HCT116 (cell line): ENCODE results near the gene CSHL1. TPM values are rescaled to one million over a fixed set of nuclear protein-coding genes. Genes with fewer than 3 reads are reported as not detected.

Experiments
- ATAC-seq: fragments of 200-7000 bp; cut with Tn5 transposase; 2 replicates; pipeline ENCODE4 v1.9.1; 2020; ENCODE audit warnings: mild to moderate bottlenecking, moderate library complexity
- BruUV-seq: library from RNA; stranded (reverse); fragments of 400-500 nt; replicated peaks from 2 replicates; lab custom pipeline; 2021; lab: Mats Ljungman, UMichigan
- CTCF ChIA-PET: fragments of 300-600 bp; sonication (Branson Sonifier 250); formaldehyde crosslinking; loops from one replicate; lab custom pipeline; 2021; ENCODE audit warnings: antibody characterized with exemption; lab: Charles Lee
- POLR2A ChIA-PET: fragments of 300-600, 350-600 bp; sonication (Branson Sonifier 250); formaldehyde crosslinking; loops from one replicate; lab custom pipeline; 2021; ENCODE audit warnings: antibody characterized with exemption; lab: Charles Lee
- RAD21 ChIA-PET, 2 experiments: fragments of 300-600 bp; sonication (Branson Sonifier 250); formaldehyde crosslinking; loops; one replicate each; lab custom pipeline; 2023; ENCODE audit warnings: low total read pairs in 2 of 2; ENCODE audit not compliant: uncharacterized antibody in 2 of 2, unreplicated experiment in 2 of 2, low non-redundant PET in 1 of 2; lab: Charles Lee
- DNase-seq: peaks from one replicate; pipeline ENCODE4 v3.0.0-alpha.2; 2010; ENCODE audit warnings: low read depth, low spot score
- H2AFZ ChIP-seq: fragments of 200-600 bp; shearing (Covaris generic), sonication (generic); 2 replicates; pipeline ENCODE4 v1.6.1; 2017; ENCODE audit warnings: low read depth, mixed run types, mixed read lengths, antibody characterized with exemption, low read length; ENCODE audit not compliant: poor library complexity, severe bottlenecking
- H3K27ac ChIP-seq: 2 replicates; pipeline ENCODE4 v1.5.1; 2012; ENCODE audit warnings: low read depth, low read length
- H3K27me3 ChIP-seq: fragments of 200-600 bp; sonication (generic); 2 replicates; pipeline ENCODE4 v1.6.1; 2016; ENCODE audit warnings: mixed run types, low read length, mixed read lengths; ENCODE audit not compliant: insufficient read depth
- H3K36me3 ChIP-seq, 2 experiments: fragments of 200-500 bp in 1 of 2; fragments of 200-600 bp in 1 of 2; sonication (Bioruptor generic) in 1 of 2; sonication (generic) in 1 of 2; 2 replicates each; pipeline versions ENCODE4 v1.5.1 to v1.6.1; 2014 to 2016; ENCODE audit warnings: low read length in 2 of 2, inconsistent platforms in 1 of 2, mixed read lengths in 1 of 2, mixed run types in 1 of 2; ENCODE audit not compliant: insufficient read depth in 2 of 2, control insufficient read depth in 1 of 2
- H3K4me1 ChIP-seq, 2 experiments: fragments of 200-600 bp in 1 of 2; sonication (generic) in 1 of 2; 2 replicates each; pipeline versions ENCODE4 v1.5.1 to v1.6.1; 2012 to 2017; ENCODE audit warnings: low read length in 2 of 2, inconsistent platforms in 1 of 2, mild to moderate bottlenecking in 1 of 2, mixed read lengths in 1 of 2, mixed run types in 1 of 2, moderate library complexity in 1 of 2; ENCODE audit not compliant: insufficient read depth in 2 of 2, control insufficient read depth in 1 of 2
- H3K4me2 ChIP-seq: fragments of 200-600 bp; sonication (generic); 2 replicates; pipeline ENCODE4 v1.6.1; 2017; ENCODE audit warnings: mixed run types, low read length, mixed read lengths
- H3K4me3 ChIP-seq, 2 experiments: fragments of 200-600 bp in 1 of 2; sonication (generic) in 1 of 2; replicated peaks in 1 of 2; 2 replicates each; pipeline ENCODE4 v1.5.1; 2011 to 2016; ENCODE audit warnings: low read length in 2 of 2, control low read depth in 1 of 2, low read depth in 1 of 2, mild to moderate bottlenecking in 1 of 2, mixed read lengths in 1 of 2, mixed run types in 1 of 2
- H3K79me2 ChIP-seq: fragments of 200-600 bp; sonication (generic); 2 replicates; pipeline ENCODE4 v1.6.1; 2017; ENCODE audit warnings: mild to moderate bottlenecking, mixed run types, low read length, moderate library complexity, mixed read lengths; ENCODE audit not compliant: insufficient read depth
- H3K9ac ChIP-seq: fragments of 200-600 bp; sonication (generic); 2 replicates; pipeline ENCODE4 v1.6.1; 2016; ENCODE audit warnings: low read length, mixed read lengths
- H3K9me2 ChIP-seq: fragments of 200-600 bp; sonication (generic), shearing (Covaris generic); 2 replicates; pipeline ENCODE4 v1.6.1; 2017; ENCODE audit warnings: mixed run types, mild to moderate bottlenecking, moderate library complexity; ENCODE audit not compliant: insufficient read depth
- H3K9me3 ChIP-seq, 2 experiments: fragments of 200-500 bp in 1 of 2; fragments of 200-600 bp in 1 of 2; sonication (Bioruptor generic) in 1 of 2; sonication (generic) in 1 of 2; 2 replicates each; pipeline ENCODE4 v1.6.1; 2014 to 2017; ENCODE audit warnings: low read length in 2 of 2, mixed read lengths in 2 of 2, inconsistent platforms in 1 of 2, low read depth in 1 of 2, mild to moderate bottlenecking in 1 of 2, mixed run types in 1 of 2, moderate library complexity in 1 of 2; ENCODE audit not compliant: control insufficient read depth in 1 of 2, insufficient read depth in 1 of 2
- H4K20me1 ChIP-seq: fragments of 200-600 bp; sonication (generic), shearing (Covaris generic); 2 replicates; pipeline ENCODE4 v1.6.1; 2017; ENCODE audit warnings: mixed run types, mild to moderate bottlenecking, moderate library complexity; ENCODE audit not compliant: insufficient read depth
- CBX3 ChIP-seq: IDR thresholded peaks from 2 replicates; pipeline ENCODE4 v1.6.1; 2012; ENCODE audit warnings: low read depth
- CEBPB ChIP-seq: IDR thresholded peaks from 2 replicates; pipeline ENCODE4 v1.6.1; 2012; ENCODE audit warnings: low read depth
- EGR1 ChIP-seq: IDR thresholded peaks from 2 replicates; pipeline ENCODE4 v1.6.1; 2012; ENCODE audit warnings: low read depth
- ELF1 ChIP-seq: IDR thresholded peaks from 2 replicates; pipeline ENCODE4 v1.6.1; 2012; ENCODE audit warnings: low read depth, borderline replicate concordance
- EZH2 ChIP-seq: fragments of 200-600 bp; sonication (generic); IDR thresholded peaks from 2 replicates; pipeline ENCODE4 v1.6.1; 2017; ENCODE audit warnings: antibody characterized with exemption, mixed run types
- FOSL1 ChIP-seq: IDR thresholded peaks from 2 replicates; pipeline ENCODE4 v1.6.1; 2012; ENCODE audit warnings: low read depth
- POLR2A ChIP-seq: IDR thresholded peaks from 2 replicates; pipeline ENCODE4 v1.7.0; 2011; ENCODE audit warnings: borderline replicate concordance; ENCODE audit not compliant: insufficient read depth, insufficient read length; ENCODE audit errors: extremely low read depth
- POLR2AphosphoS5 ChIP-seq: IDR thresholded peaks from 2 replicates; pipeline ENCODE4 v1.6.1; 2011; ENCODE audit warnings: mild to moderate bottlenecking, low read depth, low read length, moderate library complexity
- RAD21 ChIP-seq: IDR thresholded peaks from 2 replicates; pipeline ENCODE4 v1.6.1; 2012; ENCODE audit warnings: low read depth, mild to moderate bottlenecking
- SIN3A ChIP-seq: IDR thresholded peaks from 2 replicates; pipeline ENCODE4 v1.6.1; 2012; ENCODE audit warnings: low read depth
- SP1 ChIP-seq: IDR thresholded peaks from 2 replicates; pipeline ENCODE4 v1.6.1; 2012; ENCODE audit warnings: low read depth
- SRF ChIP-seq: IDR thresholded peaks from 2 replicates; pipeline ENCODE4 v1.6.1; 2012; ENCODE audit warnings: low read depth
- YY1 ChIP-seq: IDR thresholded peaks from 2 replicates; pipeline ENCODE4 v1.6.1; 2011; ENCODE audit warnings: low read length, low read depth, moderate library complexity, mild to moderate bottlenecking; ENCODE audit not compliant: insufficient replicate concordance; ENCODE audit errors: extremely low read depth
- ZFX ChIP-seq: fragments of 450-650 bp; IDR thresholded peaks from 2 replicates; pipeline ENCODE4 v1.6.1; 2017
- intact Hi-C: fragments of 100-400 bp; cut with micrococcal nuclease; formaldehyde crosslinking; loops from 2 replicates; pipeline ENCODE4 v1.10.0; 2022
- total RNA-seq: library from RNA; stranded (reverse); gene quantifications from one replicate; pipeline ENCODE4 v1.2.1, GENCODE V29; 2021; ENCODE audit not compliant: unreplicated experiment
- TF ChIP-seq, protein P1 (sequence below): IDR thresholded peaks from 2 replicates; pipeline ENCODE4 v1.6.1; 2012
- TF ChIP-seq, protein P2 (sequence below): IDR thresholded peaks from 2 replicates; pipeline ENCODE4 v1.6.1; 2012; ENCODE audit warnings: low read depth

The CSHL1 gene
- total RNA-seq, 1 experiment from 2014 or later = not detected

- H3K36me3 ChIP-seq = no peaks in the 10 kb centered on the region
- no peaks in the 10 kb centered on the region for H3K9me2 ChIP-seq
- no peak for TF ChIP-seq POLR2AphosphoS5
- no peak for TF ChIP-seq FOSL1
- TF ChIP-seq SRF = no peak
- TF ChIP-seq ELF1 = no peak
- no peak for TF ChIP-seq CEBPB
- TF ChIP-seq YY1 = no peak
- no peak for TF ChIP-seq RAD21
- TF ChIP-seq POLR2A = no peak
- TF ChIP-seq EZH2 = no peak
- TF ChIP-seq SP1 = no peak
- H2AFZ ChIP-seq = no peak overlapping the region
- H3K27me3 ChIP-seq = no peaks in the 10 kb centered on the region
- no peaks in the 10 kb centered on the region for H4K20me1 ChIP-seq
- H3K27ac ChIP-seq = no peak overlapping the region
- intact Hi-C loops = no loop called here
- ChIA-PET POLR2A (no interaction called here), RAD21 (no interaction called here), CTCF (no interaction called here)
- H3K79me2 ChIP-seq = no peaks in the 10 kb centered on the region
- H3K4me1 ChIP-seq = peaks cover 0 to 4% of the 10 kb centered on the region in 2 experiments; a peak in 2 of 4 replicates
- BruUV-seq = no TSS peak
- no peaks in the 10 kb centered on the region for H3K9me3 ChIP-seq
- DNase-seq (no peak), ATAC-seq (no peak)
- no peak overlapping the region for H3K4me2 ChIP-seq
- H3K4me3 ChIP-seq = no peak overlapping the region
- H3K9ac ChIP-seq = no peak overlapping the region
These were observed 15.1 kb upstream of the CSHL1 start for GRCh38 chr17:63926164-63926563.

- Histone ChIP-seq H3K4me3 (no peak overlapping the region), H3K36me3 (no peaks in the 10 kb centered on the region), H3K27me3 (no peaks in the 10 kb centered on the region), H3K9ac (no peak overlapping the region)
- CTCF ChIA-PET = interaction anchor here (1.1 to 1.2 kb wide), 2 partner anchors 21 to 208 kb away, joined by 3 read pairs; no protein-coding TSS in a partner anchor
- POLR2A ChIA-PET = no interaction called here
- DNase-seq = no peak
- no TSS peak for BruUV-seq
- RAD21 ChIA-PET = no interaction called here
- no peak for ATAC-seq
- TF ChIP-seq SP1 (no peak), CEBPB (no peak), SIN3A (no peak), FOSL1 (no peak), EGR1 (no peak), CBX3 (no peak), EZH2 (no peak), POLR2AphosphoS5 (no peak), SRF (no peak), ELF1 (no peak), ZFX (no peak)
- TF ChIP-seq, protein P1, sequence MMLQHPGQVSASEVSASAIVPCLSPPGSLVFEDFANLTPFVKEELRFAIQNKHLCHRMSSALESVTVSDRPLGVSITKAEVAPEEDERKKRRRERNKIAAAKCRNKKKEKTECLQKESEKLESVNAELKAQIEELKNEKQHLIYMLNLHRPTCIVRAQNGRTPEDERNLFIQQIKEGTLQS = no peak
- TF ChIP-seq, protein P2, sequence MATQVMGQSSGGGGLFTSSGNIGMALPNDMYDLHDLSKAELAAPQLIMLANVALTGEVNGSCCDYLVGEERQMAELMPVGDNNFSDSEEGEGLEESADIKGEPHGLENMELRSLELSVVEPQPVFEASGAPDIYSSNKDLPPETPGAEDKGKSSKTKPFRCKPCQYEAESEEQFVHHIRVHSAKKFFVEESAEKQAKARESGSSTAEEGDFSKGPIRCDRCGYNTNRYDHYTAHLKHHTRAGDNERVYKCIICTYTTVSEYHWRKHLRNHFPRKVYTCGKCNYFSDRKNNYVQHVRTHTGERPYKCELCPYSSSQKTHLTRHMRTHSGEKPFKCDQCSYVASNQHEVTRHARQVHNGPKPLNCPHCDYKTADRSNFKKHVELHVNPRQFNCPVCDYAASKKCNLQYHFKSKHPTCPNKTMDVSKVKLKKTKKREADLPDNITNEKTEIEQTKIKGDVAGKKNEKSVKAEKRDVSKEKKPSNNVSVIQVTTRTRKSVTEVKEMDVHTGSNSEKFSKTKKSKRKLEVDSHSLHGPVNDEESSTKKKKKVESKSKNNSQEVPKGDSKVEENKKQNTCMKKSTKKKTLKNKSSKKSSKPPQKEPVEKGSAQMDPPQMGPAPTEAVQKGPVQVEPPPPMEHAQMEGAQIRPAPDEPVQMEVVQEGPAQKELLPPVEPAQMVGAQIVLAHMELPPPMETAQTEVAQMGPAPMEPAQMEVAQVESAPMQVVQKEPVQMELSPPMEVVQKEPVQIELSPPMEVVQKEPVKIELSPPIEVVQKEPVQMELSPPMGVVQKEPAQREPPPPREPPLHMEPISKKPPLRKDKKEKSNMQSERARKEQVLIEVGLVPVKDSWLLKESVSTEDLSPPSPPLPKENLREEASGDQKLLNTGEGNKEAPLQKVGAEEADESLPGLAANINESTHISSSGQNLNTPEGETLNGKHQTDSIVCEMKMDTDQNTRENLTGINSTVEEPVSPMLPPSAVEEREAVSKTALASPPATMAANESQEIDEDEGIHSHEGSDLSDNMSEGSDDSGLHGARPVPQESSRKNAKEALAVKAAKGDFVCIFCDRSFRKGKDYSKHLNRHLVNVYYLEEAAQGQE = no peak
- TF ChIP-seq, all 23 proteins: peak for 0
- Histone ChIP-seq H3K9me2 (no peaks in the 10 kb centered on the region), H3K79me2 (no peaks in the 10 kb centered on the region), H4K20me1 (no peaks in the 10 kb centered on the region), H3K27ac (no peak overlapping the region), H3K4me2 (no peak overlapping the region), H3K9me3 (no peaks in the 10 kb centered on the region), H3K4me1 (no peaks in the 10 kb centered on the region), H2AFZ (no peak overlapping the region)
- intact Hi-C loops = no loop called here
These were observed 14.6 kb upstream of the CSHL1 start for GRCh38 chr17:63925615-63926014.
